GM12874 (cell line): ENCODE data around the gene PTPRM.

Experiments
- CTCF ChIP-seq: IDR thresholded peaks from 2 replicates; pipeline ENCODE4 v1.5.1; 2011; ENCODE audit warnings: low read depth, mild to moderate bottlenecking, control low read depth, low read length, moderate library complexity; ENCODE audit not compliant: insufficient read depth

PTPRM gene

DNA sequence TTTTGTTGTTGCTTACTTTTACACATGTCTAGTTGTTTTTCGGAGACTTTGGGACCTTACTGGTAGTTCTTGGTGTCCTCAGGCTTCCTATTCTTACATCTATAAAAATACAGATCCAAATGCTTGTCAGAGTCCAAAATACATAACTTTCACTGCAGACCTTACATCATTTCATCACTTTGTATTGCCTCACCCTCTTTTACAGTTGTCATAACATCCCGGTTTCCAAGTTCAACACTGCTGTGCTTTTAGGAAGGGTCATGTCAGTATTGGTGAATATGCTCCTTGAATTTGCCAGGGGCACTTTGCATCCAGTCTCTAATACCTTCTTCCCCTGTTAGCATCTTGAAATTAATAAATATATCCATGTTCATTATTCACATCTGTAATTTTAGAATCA is 523.9 kb downstream of the PTPRM start:
- TF ChIP-seq CTCF = no peak

DNA sequence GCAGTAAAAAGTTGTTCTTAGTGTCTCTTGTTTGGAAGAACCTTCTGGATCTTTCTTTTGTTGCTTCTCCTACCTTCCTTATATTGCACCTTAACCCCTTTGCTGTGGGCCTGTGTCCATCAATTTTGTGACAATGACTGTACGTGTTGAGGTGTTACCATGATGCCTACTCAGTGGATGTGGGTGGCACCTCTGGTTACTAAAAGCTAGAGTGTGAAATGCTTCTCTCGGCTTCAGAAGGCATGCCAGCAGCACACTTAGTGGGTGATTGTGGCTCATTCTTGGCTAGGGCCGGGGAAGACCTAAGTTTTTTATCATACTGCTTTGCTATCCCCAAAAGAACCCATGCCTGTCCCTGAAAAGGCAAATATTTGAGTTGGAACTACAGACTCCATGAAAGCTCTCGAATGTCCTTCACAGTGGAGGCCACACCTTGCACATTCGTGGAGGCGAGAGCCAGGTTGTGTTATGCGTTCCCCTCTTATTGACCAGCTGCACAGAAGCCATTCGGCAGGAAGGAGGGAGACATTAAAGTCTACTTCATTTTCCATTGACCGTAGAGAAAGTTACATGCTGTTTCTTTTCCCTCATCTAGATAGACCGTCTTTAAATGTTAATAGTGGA is 528.9 kb downstream of the PTPRM start:
- TF ChIP-seq CTCF = no peak

DNA sequence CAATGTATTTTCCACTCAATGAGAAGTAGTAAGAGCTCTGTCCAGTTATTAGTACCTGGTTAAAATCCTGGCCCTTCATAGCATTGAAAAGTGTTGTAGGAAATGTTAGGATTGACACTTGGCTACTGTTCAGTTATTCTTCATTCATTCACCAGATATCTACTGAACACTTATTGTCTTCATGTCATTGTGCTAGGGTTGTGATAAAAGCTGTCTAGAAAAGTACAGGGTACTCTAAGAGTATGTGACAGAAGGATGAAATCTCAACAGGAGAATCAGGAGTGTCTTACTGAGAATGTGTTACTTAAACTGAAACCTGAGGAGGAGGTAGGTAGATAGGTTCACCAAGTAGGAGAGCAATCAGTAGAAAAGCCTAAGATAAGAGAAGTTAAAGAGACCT is 530.3 kb downstream of the PTPRM start:
- TF ChIP-seq CTCF = no peak

DNA sequence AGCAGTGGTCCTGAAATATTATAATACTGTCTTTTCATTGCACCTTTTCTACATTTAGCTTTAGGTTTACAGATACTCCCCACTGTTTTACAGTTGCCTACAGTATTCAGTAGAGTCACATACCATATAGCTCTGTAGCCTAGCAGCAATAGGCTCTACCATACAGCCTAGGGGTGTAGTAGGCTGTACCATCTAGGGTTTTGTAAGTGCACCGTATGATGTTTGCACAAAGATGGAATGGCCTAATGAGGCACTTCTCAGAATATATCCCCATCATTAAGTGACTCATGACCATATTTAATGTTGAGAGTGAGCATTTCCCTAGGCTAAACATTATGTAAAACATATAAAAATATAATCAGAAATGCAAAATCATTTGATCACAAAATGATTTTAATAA is 530.8 kb downstream of the PTPRM start:
- TF ChIP-seq CTCF = no peak

DNA sequence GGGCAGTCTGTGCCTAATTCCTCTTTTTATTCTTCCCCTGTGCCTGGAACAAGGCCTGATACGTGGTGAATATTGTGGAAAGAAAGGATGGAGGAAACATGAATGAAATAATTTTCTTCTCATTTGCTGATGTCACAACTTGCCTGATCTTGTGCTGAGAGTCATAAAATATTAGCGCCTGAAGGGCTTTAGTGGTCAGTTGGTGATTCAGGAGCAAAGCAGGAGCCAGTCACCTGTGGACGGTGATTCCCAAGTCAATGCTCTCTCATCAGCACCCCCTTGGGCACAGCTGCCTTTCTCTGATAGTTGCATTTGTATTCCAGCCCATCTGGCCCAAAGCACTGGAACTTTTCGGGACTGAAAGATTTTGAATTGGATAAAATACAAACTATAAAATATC is 539.5 kb downstream of the PTPRM start:
- TF ChIP-seq CTCF = no peak

- no peak for TF ChIP-seq CTCF
Observed at GRCh38 chr18:8107426-8107825, 540.3 kb downstream of the PTPRM start.

GRCh38 chr18:8114480-8114879 is 547.4 kb downstream of the PTPRM start:
- TF ChIP-seq CTCF = no peak
